D341Med (cell line): ENCODE results near the gene CAVIN2.
"Not testable (repeated sequence)": the region's sequence is repeated elsewhere in the genome, so short reads cannot be mapped to it uniquely, and the experiment has no call there.

ENCODE experiments used
- DNase-seq: peaks from one replicate; pipeline ENCODE4 v3.0.0; 2012; ENCODE audit warnings: low spot score

CAVIN2 gene

DNA sequence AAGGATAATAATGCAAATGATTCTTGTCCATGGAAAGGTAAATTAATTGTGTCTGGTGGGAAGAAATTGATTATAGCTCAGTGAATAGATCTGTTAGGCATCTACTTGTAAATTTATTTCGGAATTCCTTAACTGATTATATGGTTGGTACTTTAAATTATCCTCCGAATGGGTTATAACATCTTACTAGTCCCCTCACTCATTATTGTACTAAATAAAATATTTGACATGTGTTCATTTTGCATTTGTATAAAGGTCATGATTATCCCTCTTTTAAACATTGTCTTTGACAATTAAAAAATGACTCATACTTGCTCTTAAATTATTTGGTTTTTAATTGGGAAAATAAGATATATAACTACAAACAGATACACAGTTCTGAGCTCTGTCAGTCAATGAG lies 47.4 kb downstream of the CAVIN2 start:
- no peak for DNase-seq

DNA sequence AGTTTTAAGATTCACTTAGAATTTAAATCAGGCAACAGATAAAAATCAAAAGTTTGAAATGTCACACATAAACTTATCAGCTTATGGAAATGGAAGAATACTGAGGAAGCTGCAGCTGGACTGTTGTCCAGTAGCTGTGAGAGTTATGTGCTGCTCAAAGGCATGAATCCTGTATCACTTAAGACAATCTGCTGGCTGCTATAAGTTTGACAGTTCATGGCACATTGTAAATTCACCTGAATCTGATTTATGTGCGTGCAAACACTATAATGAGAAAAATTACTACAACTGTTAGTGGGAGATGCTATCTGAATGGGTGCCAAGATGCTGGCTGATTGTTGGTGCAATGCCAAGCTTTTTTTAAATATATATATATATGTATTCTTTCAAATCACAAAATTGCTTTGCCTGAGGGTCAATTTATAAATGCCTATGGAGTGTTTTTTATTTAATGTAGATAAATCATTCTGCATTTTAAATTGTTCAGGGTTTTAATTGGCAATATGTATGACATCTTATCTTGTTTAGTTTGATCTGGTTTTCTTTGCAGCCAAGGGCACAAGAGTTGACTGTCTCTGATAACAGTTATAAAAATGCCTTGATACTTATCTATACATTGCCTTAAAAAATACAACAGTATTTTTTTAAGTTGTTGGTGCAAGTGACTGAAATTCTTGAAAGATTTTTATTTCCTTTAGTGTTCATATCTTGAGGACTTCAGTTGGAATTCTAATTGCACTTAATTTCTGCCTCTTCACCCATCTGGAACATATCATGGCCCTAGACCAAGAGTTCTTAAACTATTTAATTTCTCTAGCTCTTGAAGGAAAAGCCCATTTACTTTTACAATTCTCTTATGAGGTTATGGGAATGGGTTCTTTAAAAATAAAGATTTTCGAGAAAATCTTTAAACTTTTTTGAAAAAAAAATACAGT lies 48.7 kb downstream of the CAVIN2 start:
- no peak for DNase-seq

- DNase-seq = no peak
Measured at GRCh38 chr2:191797500-191797899, 49.4 kb downstream of the CAVIN2 start.

GRCh38 chr2:191795715-191796114 lies 51.2 kb downstream of the CAVIN2 start:
- DNase-seq = no peak

GRCh38 chr2:191791953-191792560 lies 54.8 kb downstream of the CAVIN2 start:
- DNase-seq = no peak

GRCh38 chr2:191790737-191791136 lies 56.2 kb downstream of the CAVIN2 start:
- DNase-seq = no peak

DNA sequence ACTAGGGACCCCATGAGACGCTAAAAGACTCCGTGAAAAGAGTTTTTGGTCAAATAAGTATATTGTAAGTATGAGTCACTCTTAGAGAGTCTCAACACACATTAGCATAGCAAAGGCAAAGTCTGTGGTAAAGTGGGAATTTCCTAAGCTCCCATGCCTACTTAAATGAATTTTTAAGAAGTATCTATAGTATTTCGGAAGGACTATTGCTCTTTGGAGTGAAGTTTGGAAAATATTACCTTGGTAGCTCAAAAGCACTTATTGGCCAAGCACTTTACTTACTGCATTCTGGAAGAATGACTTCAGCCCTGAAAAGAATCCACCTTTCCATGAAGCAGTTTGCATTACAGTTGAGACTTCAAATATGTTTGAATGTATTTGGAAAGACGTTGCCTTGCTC lies 57.1 kb downstream of the CAVIN2 start:
- DNase-seq = no peak

GRCh38 chr2:191786694-191787093 lies 60.2 kb downstream of the CAVIN2 start:
- no peak for DNase-seq

- DNase-seq = not testable (repeated sequence)
Measured at GRCh38 chr2:191785651-191786050, 61.2 kb downstream of the CAVIN2 start.
